ENCODE measurements around the gene YIF1B. TPM values are rescaled to one million over a fixed set of nuclear protein-coding genes. Genes with fewer than 3 reads are reported as not detected.

Gene YIF1B
- total and polyA plus RNA-seq, 9 of the 15 experiments (the other 6 are each of a cell fraction or from before 2014, with no cell fraction given) = 8.5 to 586 (median 323) TPM

DNA sequence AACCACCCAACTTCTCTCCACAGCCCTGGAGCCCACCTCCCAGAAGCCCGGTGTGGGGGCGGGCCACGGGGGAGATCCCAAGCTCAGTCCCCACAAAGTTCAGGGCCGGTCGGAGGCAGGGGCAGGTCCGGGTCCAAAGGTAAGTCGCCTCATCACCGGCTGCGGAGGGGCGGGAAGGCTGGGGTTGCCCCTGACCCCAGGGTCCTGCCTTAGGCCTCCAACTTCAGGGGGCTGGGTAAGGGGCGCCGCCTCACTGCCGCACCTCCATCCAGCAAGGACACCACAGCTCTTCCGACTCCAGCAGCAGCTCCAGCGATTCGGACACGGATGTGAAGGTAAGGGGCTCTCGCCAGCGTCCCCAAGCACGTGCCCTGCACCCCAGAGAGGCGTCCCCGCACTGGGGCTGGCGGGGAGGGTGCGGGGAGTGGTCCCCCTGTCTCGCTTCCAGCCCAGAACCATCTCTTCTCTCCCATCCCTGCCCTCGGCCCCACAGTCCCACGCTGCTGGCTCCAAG, 11.3 kb downstream of the YIF1B start (continued):
- TF ChIP-seq, protein P1, sequence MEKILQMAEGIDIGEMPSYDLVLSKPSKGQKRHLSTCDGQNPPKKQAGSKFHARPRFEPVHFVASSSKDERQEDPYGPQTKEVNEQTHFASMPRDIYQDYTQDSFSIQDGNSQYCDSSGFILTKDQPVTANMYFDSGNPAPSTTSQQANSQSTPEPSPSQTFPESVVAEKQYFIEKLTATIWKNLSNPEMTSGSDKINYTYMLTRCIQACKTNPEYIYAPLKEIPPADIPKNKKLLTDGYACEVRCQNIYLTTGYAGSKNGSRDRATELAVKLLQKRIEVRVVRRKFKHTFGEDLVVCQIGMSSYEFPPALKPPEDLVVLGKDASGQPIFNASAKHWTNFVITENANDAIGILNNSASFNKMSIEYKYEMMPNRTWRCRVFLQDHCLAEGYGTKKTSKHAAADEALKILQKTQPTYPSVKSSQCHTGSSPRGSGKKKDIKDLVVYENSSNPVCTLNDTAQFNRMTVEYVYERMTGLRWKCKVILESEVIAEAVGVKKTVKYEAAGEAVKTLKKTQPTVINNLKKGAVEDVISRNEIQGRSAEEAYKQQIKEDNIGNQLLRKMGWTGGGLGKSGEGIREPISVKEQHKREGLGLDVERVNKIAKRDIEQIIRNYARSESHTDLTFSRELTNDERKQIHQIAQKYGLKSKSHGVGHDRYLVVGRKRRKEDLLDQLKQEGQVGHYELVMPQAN (IDR thresholded peaks at IDR 0.05; ENCODE audit: borderline replicate concordance) = no peak
- TF ChIP-seq, protein P2, sequence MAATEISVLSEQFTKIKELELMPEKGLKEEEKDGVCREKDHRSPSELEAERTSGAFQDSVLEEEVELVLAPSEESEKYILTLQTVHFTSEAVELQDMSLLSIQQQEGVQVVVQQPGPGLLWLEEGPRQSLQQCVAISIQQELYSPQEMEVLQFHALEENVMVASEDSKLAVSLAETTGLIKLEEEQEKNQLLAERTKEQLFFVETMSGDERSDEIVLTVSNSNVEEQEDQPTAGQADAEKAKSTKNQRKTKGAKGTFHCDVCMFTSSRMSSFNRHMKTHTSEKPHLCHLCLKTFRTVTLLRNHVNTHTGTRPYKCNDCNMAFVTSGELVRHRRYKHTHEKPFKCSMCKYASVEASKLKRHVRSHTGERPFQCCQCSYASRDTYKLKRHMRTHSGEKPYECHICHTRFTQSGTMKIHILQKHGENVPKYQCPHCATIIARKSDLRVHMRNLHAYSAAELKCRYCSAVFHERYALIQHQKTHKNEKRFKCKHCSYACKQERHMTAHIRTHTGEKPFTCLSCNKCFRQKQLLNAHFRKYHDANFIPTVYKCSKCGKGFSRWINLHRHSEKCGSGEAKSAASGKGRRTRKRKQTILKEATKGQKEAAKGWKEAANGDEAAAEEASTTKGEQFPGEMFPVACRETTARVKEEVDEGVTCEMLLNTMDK (IDR thresholded peaks at IDR 0.05; ENCODE audit: borderline replicate concordance, insufficient read depth, low read depth, low read length, poor library complexity, severe bottlenecking) = no peak
- TF ChIP-seq, protein P3, sequence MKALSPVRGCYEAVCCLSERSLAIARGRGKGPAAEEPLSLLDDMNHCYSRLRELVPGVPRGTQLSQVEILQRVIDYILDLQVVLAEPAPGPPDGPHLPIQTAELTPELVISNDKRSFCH (CRISPR knock-in tag; IDR thresholded peaks at IDR 0.05) = no peak
- TF ChIP-seq, protein P3 (tag; IDR thresholded peaks at IDR 0.05) = no peak
- TF ChIP-seq, protein P4, sequence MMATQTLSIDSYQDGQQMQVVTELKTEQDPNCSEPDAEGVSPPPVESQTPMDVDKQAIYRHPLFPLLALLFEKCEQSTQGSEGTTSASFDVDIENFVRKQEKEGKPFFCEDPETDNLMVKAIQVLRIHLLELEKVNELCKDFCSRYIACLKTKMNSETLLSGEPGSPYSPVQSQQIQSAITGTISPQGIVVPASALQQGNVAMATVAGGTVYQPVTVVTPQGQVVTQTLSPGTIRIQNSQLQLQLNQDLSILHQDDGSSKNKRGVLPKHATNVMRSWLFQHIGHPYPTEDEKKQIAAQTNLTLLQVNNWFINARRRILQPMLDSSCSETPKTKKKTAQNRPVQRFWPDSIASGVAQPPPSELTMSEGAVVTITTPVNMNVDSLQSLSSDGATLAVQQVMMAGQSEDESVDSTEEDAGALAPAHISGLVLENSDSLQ (IDR thresholded peaks at IDR 0.05) = no peak
- TF ChIP-seq HLTF (IDR thresholded peaks at IDR 0.05) (0 out of 2 replicates have a peak, but pooled peaks have one; percentile 51), CCNT2 (IDR thresholded peaks at IDR 0.05; ENCODE audit: borderline replicate concordance, extremely low read depth, insufficient read length, low read depth, low read length) (peak; percentile 27), ZNF217 (CRISPR knock-in tag; IDR thresholded peaks at IDR 0.05) (no peak)
- TF ChIP-seq, protein P5, sequence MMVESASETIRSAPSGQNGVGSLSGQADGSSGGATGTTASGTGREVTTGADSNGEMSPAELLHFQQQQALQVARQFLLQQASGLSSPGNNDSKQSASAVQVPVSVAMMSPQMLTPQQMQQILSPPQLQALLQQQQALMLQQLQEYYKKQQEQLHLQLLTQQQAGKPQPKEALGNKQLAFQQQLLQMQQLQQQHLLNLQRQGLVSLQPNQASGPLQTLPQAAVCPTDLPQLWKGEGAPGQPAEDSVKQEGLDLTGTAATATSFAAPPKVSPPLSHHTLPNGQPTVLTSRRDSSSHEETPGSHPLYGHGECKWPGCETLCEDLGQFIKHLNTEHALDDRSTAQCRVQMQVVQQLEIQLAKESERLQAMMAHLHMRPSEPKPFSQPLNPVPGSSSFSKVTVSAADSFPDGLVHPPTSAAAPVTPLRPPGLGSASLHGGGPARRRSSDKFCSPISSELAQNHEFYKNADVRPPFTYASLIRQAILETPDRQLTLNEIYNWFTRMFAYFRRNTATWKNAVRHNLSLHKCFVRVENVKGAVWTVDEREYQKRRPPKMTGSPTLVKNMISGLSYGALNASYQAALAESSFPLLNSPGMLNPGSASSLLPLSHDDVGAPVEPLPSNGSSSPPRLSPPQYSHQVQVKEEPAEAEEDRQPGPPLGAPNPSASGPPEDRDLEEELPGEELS (CRISPR knock-in tag; IDR thresholded peaks at IDR 0.05; ENCODE audit: borderline replicate concordance) = no peak
- TF ChIP-seq, protein P6, sequence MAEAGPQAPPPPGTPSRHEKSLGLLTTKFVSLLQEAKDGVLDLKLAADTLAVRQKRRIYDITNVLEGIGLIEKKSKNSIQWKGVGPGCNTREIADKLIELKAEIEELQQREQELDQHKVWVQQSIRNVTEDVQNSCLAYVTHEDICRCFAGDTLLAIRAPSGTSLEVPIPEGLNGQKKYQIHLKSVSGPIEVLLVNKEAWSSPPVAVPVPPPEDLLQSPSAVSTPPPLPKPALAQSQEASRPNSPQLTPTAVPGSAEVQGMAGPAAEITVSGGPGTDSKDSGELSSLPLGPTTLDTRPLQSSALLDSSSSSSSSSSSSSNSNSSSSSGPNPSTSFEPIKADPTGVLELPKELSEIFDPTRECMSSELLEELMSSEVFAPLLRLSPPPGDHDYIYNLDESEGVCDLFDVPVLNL (CRISPR knock-in tag; IDR thresholded peaks at IDR 0.05; ENCODE audit: low read depth) = no peak

Measured in K562 (cell line).